HG02852 (cell line): ENCODE results near the gene GUCY1B1.

Source experiments
- ATAC-seq: cut with Tn5 transposase; IDR thresholded peaks from one replicate; pipeline ENCODE4 v1.9.1; 2021; ENCODE audit warnings: mild to moderate bottlenecking, moderate library complexity; ENCODE audit not compliant: unreplicated experiment

GUCY1B1 gene

GRCh38 chr4:155855897-155856296 is 97.1 kb downstream of the GUCY1B1 start:
- no peak for ATAC-seq
